HG02610 (cell line): ENCODE measurements around the gene CACNA1C.

ENCODE experiments used
- ATAC-seq: cut with Tn5 transposase; IDR thresholded peaks from one replicate; pipeline ENCODE4 v1.9.1; 2021; ENCODE audit warnings: mild to moderate bottlenecking, moderate library complexity; ENCODE audit not compliant: unreplicated experiment

The CACNA1C gene

GRCh38 chr12:2335109-2335508 lies 282.3 kb downstream of the CACNA1C start:
- ATAC-seq: no peak

- no peak for ATAC-seq
These were observed 282.7 kb downstream of the CACNA1C start for GRCh38 chr12:2335513-2335912.

- no peak for ATAC-seq
These were observed 283.1 kb downstream of the CACNA1C start for GRCh38 chr12:2335916-2336315.

GRCh38 chr12:2336409-2336829 lies 283.6 kb downstream of the CACNA1C start:
- ATAC-seq: peak; percentile 87

- no peak for ATAC-seq
These were observed 284.5 kb downstream of the CACNA1C start for GRCh38 chr12:2337031-2338010.

- no peak for ATAC-seq
These were observed 285.6 kb downstream of the CACNA1C start for GRCh38 chr12:2338381-2338780.

GRCh38 chr12:2338991-2339431 lies 286.2 kb downstream of the CACNA1C start:
- ATAC-seq: no peak

- ATAC-seq: no peak
These were observed 288.4 kb downstream of the CACNA1C start for GRCh38 chr12:2341051-2341751.

GRCh38 chr12:2341871-2342270 lies 289.1 kb downstream of the CACNA1C start:
- ATAC-seq: no peak

GRCh38 chr12:2343681-2344080 lies 290.9 kb downstream of the CACNA1C start:
- ATAC-seq: no peak

GRCh38 chr12:2344476-2344875 lies 291.7 kb downstream of the CACNA1C start:
- ATAC-seq: no peak

GRCh38 chr12:2344885-2345284 lies 292.1 kb downstream of the CACNA1C start:
- ATAC-seq: no peak

GRCh38 chr12:2345902-2346301 lies 293.1 kb downstream of the CACNA1C start:
- ATAC-seq: no peak

GRCh38 chr12:2346416-2346815 lies 293.6 kb downstream of the CACNA1C start:
- ATAC-seq: no peak

- no peak for ATAC-seq
These were observed 294.5 kb downstream of the CACNA1C start for GRCh38 chr12:2347137-2347843.

- no peak for ATAC-seq
These were observed 295.2 kb downstream of the CACNA1C start for GRCh38 chr12:2347844-2348481.

- no peak for ATAC-seq
These were observed 295.7 kb downstream of the CACNA1C start for GRCh38 chr12:2348482-2348852.

GRCh38 chr12:2351161-2351560 lies 298.4 kb downstream of the CACNA1C start:
- ATAC-seq: no peak

- no peak for ATAC-seq
These were observed 299.4 kb downstream of the CACNA1C start for GRCh38 chr12:2352203-2352602.

- no peak for ATAC-seq
These were observed 300.5 kb downstream of the CACNA1C start for GRCh38 chr12:2353281-2353680.

- no peak for ATAC-seq
These were observed 300.9 kb downstream of the CACNA1C start for GRCh38 chr12:2353691-2354090.
